GM21529 (cell line): ENCODE measurements around the gene CDK5RAP1.
"Not testable (repeated sequence)": the region's sequence is repeated elsewhere in the genome, so short reads cannot be mapped to it uniquely, and the experiment has no call there.

Experiments
- ATAC-seq: cut with Tn5 transposase; IDR thresholded peaks from one replicate; pipeline ENCODE4 v1.9.1; 2021; ENCODE audit not compliant: unreplicated experiment

CDK5RAP1 gene, protein sequence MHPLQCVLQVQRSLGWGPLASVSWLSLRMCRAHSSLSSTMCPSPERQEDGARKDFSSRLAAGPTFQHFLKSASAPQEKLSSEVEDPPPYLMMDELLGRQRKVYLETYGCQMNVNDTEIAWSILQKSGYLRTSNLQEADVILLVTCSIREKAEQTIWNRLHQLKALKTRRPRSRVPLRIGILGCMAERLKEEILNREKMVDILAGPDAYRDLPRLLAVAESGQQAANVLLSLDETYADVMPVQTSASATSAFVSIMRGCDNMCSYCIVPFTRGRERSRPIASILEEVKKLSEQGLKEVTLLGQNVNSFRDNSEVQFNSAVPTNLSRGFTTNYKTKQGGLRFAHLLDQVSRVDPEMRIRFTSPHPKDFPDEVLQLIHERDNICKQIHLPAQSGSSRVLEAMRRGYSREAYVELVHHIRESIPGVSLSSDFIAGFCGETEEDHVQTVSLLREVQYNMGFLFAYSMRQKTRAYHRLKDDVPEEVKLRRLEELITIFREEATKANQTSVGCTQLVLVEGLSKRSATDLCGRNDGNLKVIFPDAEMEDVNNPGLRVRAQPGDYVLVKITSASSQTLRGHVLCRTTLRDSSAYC

DNA sequence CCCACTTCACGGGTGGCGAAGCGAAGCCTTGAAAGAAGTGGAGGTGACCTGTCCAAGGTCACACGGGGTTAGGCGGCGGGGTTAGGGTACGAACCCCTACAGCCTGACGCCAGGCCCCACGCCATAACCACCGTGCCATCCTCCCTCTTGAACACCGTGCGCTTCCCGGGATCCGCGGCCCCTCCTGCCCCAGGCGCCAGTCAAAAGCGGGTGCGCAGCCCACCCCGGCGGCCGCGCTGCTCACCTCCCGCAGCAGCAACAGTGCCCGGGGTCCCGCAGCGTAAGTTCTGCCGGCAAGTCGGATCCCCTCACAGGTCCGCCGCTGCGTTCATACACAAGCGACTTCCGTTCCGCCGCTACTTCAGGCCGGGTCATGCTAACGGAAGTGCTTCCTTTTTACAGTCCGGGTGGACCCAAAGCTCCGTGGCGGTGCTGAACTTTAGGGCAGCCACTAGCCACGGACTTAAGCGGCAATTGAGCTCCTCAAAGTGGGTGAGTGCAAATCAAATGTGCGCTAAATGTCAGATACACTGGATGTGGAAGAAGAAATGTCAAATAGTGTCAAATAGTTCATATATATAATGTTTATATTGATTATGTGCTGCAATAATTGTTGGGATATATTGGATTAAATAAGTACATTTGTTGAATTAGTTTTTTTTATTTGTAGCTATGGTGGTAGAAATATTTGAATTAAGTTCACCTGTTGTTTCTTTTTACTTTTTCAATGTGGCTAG is at the start of gene CDK5RAP1:
TSS of gene CDK5RAP1 (minus strand) at position 336 of the 737 bp plus-strand sequence. CDS start 4,455 bp downstream, outside the sequence.
- ATAC-seq = peak; percentile 83

DNA sequence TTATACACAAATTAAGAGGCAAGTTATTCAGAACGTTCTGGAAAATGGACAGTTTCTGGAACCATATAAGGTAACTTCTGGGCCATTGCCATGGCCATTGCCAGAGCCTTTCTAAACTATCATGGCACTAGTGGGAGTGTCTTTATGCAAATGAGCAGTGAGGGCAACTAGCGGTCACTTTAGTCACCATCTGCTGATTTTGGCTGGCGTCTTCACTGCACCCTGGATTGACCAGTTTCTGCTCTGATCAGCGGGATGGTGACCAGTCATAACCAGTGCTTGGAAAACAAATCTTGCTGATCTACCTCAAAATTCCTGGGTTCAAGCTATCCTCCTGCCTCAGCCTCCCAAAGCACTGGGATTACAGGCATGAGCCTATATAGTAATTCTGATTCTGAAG is 49.5 kb upstream of the CDK5RAP1 start:
- no peak for ATAC-seq

DNA sequence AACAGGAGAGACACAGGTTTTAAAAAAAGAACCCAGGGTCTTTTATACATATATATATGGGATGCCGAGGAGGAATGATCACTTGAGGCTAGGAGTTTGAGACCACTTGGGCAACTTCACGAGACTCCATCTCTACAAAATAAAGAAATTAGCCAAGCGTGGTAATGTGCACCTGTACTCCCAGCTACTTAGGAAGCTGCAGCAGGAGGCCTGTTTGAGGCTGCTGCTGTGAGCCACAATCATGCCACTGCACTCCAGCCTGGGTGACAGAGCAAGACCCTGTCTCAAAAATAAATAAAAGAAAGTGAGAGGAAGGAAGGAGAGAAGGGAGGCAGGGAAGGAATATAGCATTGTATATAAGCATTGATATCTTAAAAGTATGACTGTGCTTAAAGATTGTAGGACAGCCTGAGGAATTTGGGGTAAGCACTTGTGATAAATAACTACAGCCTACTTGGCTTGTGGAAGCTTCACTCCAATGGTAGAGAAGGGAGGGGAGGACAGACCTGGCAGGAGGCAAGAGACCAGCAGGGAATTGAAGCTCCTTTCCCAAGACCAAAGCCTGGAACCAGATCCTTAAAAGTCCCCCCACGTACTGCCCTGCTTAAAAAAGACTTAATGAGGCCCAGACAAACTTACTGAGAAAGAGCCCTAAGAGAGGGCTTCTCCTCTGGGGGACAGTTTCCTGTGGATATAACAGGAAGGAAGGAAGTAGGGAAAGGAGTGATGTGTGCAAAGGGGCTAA is 44.7 kb upstream of the CDK5RAP1 start:
- ATAC-seq = no peak

DNA sequence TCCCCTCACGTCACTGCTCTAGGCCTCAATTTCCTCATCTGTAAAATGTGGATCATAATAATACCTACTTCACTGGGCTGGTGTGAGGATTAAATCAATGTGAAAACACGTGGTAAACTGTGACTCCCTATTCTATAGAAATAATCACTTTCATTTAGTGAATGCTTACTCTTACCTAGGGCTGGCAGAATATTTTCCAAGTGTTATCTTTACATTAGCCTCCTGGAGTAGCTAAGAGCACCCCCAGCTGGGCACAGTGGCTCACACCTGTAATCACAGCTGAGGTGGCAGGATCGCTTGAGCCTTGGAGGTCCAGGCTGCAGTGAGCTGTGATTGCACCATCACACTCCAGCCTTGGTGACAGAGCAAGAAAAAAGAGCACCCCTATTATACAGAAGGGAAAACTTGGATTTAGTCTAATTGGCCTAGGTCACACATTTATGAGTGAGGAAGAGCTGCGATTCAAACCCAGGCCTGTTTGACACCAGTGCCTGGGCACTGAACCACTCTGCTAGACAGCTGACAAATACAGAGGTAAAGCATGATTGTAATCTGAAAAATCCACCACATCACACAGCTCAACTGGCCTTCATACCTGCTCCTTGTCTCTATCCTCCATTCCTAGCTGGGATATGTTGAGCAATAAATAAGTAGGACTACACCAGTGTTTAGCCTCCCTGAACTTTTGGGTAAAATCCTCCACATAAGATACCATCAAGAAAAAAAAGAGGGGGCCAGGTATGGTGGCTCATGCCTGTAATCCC is 43.7 kb upstream of the CDK5RAP1 start:
- no peak for ATAC-seq

DNA sequence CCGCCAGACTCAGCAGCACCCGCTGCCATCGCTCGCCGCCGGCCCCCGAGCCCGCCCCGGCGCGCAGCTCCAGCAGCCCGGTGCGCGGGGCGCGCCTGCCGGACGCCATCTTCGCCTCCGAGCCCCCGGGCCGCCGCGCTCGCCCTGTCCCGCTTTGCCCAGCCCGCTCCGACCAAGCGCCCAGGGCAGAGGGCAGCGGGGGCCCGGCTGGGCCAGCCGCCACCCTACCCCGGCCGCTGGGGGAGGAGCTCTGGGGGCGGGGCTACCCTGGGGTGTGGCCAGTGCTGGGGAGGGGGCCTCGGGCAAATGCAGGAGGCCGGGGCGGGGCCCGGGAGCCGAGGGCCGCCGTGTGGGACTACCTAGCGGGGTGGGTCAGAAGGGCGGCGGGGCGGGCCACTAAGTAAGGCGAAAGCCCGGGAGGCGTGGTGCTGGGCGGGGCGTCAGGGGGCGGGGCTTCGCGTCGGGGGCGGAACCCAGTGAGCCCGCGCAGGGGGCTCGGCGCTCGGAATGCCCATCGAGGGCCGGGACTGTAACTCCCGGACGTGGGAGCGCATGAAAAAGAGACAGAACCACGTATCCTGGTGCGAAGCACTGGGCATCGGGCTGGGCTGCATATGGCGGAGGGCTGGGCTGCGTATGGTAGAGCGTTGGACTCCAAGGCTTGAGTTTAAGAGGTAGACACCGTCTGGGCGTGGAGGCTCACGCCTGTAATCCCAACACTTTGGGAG is 42.4 kb upstream of the CDK5RAP1 start, which contains the start of gene SNTA1:
TSS of gene SNTA1 (minus strand) at position 252 of the 728 bp plus-strand sequence. CDS start at position 109, 143 bp downstream.
- ATAC-seq = peak; percentile 82

DNA sequence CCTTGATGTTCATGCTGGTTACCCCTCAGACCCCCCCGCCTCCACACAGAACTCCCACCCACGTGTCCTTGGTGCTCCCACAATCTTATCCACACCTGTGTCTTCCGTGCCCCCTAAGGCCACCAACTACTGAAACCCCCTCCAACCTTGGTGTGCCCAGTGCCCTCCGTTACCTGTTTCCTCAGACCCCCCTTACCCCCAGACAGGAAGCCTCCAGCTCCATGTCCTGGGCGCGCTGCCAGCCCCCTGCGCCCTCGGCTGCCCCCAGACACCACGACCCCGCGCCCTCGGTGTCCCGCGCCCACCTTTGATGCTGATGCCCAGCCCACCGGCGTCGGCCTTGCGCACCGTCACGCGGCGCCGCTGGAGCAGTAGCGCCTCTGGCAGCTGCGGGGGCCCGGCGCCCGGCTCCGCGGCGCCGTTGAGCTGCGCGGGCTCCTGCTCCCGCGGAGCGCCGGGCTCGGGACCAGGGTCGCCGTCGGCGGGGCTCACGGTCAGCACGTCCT is 41.7 kb upstream of the CDK5RAP1 start:
- ATAC-seq = peak; percentile 24

DNA sequence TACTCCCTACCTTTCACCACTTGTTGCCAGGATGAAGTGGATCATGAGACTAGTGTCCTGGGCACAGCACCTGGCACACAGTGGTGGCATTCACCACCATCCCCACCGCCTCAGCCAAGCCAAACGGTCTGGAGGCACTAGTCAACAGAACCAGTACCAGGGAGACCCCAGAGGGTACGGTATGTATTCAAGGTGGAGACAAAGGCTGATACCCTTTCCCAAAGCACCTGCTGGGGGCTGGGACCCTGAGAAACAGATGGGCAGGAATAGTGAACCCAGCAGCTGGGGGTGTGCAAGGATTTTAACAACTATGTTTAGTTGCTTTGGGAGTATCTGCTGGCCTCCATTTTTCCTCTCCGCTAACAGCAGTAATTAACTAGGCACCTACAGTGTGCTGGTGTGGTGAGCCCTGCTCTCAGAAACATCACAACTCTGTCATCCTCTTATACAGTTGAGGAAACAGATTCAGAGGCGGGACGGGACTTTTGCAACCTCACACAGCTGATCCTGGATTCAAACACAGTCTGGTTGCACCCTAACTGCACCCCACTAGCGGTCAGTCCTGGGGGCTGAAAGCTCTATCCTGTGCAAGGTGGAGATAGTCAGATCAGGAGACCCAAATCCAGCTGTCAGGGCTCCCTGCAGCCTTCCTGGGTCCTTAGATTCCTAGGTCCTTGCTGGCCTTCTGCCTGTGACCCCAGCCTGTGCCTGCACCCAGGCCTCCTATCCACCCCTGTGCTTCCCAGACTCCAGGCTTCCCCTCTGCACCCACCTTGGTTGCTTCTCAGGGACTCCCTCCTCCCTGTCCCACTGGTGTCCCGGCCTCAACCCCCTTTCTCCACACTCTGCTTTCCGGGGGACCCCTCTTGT is 41.1 kb upstream of the CDK5RAP1 start:
- ATAC-seq = no peak

DNA sequence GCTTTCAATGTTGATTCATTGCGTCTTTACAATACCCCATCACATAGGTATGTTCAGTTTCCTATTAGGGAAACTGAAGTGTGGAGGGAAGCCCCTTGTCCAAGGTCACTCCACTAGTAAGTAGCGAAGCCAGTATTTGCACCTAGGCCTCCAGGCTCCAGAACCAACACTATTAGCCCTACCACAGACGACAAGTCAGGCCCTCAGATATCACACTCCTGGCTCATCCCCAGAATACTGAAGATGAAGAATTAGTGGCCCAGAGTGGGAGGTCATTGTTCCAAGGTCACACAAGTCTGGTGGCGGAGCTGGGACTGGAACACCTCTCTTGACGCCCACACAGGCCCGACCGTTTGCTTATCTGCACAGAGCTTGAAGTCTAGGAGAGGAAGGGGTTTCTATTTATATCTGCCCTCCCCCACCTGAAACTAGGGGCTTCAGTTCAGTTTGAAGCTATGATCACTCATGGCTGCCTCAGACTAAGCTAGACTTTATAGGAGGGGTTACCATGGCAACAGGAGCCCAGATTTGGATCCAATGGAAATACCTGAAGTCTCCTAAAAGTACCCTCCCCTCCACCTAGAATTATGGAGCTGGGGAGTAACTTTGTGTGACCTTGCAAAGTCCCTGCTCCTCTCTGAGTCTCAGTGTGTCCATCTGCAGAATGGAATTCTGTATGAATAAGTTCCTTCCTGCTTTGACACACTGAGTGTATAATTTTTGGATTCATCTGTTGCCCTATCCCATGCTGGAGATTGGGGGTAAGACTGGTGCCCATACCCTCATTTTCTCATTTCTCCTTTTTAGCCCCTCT is 40.0 kb upstream of the CDK5RAP1 start:
- no peak for ATAC-seq

DNA sequence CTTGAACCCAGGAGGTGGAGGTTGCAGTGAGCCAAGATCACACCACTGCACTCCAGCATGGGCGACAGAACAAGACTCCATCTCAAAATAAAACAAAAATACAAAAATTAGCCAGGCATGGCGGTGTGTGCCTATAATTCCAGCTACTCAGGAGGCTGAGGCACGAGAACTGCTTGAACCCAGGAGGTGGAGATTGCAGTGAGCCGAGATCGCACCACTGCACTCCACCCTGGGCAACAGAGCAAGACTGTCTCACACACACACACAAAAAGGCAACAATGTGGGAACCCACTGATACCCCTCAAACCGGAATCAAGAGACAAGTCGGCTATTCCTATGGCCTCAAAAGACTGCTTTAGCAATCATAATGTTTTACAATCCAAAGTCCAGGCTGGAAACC is 39.2 kb upstream of the CDK5RAP1 start:
- ATAC-seq = not testable (repeated sequence)

DNA sequence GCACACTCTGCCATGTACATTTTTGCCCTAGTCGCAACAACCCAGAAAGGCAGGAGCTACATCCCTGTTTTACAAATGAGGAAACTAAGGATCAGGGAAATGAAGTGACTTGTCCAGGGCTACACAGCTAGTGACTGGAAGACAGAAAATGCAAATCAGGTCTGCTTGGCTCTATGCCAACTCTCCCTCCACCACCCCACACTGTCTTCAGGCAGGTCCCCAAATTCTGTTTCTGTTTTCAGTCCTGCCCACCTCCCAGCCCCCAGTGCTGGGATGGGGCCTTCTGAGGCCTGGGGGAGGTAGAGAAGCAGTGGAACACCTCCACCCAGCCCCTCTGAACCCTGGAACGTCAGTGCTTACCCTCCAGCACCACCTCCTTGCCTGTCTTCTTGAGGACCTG is 37.2 kb upstream of the CDK5RAP1 start:
- no peak for ATAC-seq

DNA sequence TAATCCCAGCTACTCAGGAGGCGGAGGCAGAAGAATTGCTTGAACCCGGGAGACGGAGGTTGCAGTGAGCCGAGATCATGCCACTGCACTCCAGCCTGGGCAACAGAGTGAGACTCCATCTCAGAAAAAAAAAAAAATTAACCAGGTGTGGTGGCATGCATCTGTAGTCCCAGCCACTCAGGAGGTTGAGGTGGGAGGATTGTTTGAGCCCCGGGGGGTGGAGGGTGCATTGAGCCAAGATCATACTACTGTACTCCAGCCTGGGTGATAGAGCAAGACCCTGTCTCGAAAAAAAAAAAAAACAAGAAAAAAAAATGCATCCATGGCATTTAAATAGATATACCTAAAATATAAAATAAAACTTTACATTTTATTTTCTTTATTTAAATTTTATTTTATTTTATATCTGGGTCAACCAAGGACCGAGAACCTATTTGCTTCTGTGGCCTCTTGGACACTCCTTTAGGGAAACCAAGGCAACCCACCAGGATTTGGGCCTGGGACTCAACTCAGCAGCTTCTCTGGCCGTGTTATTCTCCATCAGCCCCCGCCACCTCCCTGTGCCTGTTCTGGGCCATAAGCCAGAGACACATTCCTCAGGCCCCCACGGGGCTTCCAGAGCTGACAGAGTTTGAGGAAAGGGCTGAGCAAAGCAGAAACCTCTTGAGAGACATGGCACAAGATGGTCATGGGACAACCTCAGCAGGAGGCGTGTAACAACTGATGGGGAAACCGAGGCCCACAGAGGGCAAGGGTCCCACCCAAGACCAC is 36.0 kb upstream of the CDK5RAP1 start:
- ATAC-seq = no peak

DNA sequence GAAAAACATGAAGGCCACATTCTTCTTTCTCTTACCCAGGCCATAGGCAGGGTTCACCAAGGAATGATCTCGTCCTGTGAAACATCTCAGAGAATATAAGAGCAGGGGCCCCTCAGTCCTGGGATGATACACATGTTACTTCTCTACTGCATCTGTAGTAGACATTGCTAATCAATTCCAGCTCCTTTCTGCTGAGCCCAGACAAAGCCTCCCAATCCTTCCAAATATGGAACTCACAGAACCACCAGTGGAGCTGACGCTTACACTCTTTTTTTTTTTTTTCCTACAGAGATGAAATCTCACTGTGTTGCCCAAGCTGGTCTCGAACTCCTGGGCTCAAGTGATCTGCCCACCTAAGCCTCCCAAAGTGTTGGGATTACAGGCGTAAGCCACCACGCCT is 33.1 kb upstream of the CDK5RAP1 start:
- no peak for ATAC-seq

DNA sequence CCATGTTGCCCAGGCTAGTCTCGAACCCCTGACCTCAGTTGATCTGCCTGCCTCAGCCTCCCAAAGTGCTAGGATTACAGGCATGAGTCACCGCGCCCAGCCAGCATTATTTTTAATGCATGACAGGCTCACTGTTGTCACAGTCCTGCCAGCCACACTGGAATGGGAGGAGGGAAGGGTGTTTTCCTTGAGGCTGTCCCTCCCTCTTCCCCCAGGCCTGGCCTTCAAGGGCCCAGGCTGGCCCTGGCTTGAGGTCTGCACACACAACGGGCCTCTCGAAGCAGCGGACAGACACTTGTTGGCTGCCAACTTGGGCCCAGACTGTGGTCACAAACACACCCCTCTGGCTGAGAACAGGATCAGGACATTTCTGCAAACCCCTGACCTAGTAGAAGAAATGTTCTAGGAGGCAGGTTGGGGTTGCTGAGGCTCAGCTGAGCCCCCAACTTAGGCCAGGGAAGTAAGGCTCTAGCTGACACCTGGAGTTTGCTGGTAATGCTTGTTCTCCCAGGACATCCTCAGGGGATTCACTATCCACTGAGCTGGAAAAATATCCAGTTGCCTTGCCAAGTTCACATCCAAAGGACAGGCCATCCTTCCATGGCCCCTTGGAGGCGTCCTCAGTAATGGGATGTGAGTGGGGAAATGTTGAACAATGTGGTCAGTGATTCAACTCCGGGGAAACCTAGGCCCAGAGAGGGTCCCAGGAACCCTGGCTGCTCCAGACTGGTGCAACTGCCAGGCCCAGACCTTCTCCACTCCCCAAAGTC is 32.3 kb upstream of the CDK5RAP1 start:
- no peak for ATAC-seq

DNA sequence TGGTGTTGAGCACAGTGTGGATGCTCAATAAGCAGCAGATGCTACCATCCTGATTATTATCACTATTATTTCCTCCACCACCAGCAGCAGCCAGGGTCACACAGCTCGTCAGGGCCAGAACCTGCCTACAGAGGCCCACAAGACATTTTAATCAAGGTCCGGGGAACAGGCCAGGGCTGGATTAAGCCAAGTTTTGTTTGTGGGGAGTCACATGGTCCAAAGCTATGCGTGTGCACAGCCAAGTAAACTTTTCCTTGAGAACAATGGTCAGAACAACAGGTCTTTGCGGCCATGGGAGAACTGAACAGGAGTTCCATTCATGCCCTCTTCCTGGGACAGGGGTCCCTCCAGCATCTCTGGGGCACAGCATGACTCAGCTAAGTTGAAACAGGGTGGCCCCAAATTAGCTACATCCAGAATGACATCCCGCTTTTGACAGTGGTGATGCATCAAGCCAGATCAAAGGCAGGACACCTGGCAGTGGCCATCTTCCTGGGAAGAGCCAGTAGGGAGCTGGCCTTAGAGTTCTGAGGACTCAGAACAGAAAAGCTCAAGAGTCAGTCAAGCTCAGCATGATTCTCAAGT is 30.6 kb upstream of the CDK5RAP1 start:
- no peak for ATAC-seq

DNA sequence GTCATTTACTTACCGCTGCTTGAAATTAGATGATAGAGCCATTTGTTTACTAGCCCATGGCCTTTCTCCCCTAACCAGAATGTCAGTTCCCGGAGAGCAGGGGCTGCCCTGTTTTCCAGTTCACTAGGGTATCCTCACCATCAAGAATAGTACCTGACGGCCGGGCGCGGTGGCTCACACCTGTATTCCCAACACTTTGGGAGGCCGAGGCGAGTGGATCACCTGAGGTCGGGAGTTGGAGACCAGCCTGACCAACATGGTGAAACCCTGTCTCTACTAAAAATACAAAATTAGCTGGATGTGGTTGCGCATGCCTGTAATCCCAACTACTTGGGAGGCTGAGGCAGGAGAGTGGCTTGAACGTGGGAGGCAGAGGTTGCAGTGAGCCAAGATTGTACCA is 22.6 kb upstream of the CDK5RAP1 start:
- ATAC-seq = not testable (repeated sequence)
